LNCAP (cell line): ENCODE data around the gene ARL4C.

ENCODE experiments used
- CTCF ChIP-seq: fragments of 450-650 bp; IDR thresholded peaks from 2 replicates; pipeline ENCODE4 v1.5.1; 2017; ENCODE audit warnings: mild to moderate bottlenecking

The ARL4C gene, protein sequence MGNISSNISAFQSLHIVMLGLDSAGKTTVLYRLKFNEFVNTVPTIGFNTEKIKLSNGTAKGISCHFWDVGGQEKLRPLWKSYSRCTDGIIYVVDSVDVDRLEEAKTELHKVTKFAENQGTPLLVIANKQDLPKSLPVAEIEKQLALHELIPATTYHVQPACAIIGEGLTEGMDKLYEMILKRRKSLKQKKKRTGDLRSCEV

DNA sequence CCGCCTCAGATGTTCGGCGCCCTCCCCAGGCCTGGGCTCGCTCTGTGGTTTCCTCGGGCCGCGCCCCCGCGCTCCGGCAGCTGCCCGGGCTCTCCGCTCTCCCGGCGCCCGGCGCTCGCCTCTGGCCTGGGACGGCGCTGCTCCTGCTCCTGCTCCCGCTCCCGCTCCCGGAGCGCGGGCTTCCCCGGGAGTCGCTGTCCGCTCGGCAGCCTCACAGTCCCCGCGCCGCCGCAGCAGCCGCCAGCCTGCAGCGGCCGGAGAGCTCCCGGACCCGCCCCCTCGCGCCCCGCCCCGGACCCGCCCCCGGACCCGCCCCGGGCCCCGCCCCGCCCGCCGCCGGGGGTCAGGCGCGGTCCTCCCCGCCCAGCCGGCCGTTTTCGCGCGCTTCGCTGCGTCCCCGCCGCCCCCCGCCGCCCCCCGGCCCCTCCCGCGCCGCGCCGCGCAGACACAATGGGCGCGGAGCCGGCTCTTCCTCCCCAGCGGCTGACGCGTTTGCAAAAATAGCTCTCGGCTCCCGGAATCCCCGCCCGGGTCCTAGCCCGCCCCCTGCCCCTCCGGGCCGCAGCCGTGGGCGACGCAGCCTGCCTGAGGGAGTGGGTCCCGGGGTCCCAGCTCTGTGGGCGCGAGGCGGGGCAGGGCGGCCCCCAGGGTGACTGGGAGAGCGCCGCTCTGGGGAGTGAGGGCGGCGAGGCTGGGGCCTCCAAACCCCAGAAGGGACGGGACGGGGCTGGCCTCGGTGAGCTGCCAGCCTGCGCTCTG lies at the start of gene ARL4C:
Gene ARL4C, minus strand, starts transcription at position 247 of the 759 bp plus-strand sequence. CDS start 495 bp downstream, outside the sequence.
- no peak; the same call in 1 of the 2 replicates for TF ChIP-seq CTCF

DNA sequence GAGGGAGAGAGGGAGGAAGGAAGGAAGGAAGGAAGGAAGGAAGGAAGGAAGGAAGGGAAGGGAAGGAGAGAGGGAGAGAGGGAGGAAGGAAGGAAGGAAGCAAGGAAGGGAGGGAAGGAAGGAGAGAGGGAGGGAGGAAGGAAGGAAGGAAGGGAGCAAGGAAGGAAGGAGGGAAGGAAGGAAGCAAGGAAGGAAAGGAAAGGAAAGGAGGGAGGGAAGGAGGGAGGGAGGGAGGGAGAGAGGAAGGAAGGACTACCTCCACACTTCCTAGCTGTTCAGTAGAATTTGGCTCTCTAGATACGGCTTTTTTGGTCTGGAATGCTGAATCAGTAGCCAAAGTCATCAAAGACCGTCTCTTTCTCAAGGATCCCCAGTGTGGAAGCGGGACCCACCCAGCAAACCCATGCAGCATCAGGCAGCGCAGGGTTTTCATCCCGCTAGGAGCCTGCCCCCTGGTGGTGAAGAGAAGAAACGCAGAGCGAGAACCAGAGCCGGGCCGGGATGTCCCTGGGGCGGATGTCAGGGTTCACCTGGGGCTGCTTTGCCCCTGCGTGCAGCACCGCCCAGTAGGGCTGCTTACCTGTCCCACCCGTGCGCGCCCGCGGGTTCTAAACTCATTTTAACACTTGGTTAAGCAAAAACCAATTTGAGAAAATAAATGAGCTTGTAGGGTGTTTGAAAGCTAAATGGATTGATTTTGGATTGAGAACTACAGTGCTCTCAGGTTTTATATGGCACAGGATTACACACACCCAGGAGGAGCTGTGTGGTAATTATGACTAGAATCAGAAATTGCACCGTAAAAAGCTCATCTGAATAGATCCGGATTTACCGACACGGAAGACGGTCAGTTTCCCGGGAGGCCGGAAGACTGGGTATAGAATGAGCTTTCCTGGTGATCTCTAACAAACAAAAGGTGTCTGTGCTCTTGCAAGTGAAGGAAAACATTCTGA lies 48.1 kb upstream of the ARL4C start:
- peak; percentile 83 for TF ChIP-seq CTCF

GRCh38 chr2:234542742-234543141 lies 45.9 kb upstream of the ARL4C start:
- TF ChIP-seq CTCF = no peak

DNA sequence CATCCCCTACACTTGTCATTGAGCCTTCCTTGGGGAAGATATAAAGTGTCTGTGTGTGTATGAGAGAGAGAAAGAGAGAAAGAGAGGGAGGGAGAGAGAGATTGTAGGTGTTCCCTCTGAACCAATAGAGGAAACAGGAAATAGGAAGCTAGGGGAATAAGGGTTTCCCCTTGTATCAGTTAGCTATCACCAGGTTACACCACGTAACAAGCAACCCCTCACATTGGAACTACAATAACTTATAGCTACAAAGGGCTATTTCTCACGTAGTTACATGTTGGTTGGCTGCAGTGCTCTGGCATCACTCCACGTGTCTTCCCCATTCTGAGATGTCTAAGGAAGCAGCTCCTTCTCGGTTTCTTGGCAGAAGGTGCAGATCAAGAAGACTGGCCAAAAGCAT lies 41.0 kb upstream of the ARL4C start:
- TF ChIP-seq CTCF = no peak

DNA sequence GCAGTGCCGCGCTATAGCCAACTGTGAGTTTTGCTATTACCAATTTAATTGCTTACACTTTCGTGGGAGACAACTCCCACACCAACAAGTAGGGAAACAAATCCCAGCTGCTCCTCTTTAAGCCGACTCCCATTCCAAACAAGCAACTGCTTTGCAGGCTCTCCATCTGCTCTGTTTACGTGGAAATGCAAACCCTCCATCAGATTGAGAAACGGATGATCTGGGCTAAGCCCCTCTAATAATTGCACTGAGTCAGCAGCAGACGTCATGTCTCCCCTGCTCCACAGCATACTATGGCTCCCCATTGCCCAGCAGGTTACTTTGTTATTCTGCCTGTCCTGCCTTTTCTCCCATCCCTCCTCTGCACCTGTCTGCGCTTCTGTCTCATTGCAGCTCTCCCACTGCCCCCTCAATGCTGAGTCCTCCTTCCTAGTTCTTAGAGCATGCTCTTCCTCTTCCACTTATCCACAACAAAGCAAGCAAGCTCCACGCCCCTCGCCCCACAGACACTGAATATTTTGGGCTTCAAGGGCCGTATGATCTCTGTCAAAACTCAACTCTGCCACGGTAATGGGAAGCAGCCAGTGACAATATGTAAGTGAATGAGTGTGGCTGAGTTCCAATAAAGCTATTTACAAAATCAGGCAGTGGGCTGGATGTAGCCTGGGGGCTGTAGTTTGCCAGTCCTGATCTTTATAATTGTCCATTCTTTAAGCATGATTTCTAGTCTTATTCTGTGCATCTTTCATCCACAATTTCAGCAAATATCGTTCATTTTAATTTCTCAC lies 39.5 kb upstream of the ARL4C start:
- TF ChIP-seq CTCF = no peak

DNA sequence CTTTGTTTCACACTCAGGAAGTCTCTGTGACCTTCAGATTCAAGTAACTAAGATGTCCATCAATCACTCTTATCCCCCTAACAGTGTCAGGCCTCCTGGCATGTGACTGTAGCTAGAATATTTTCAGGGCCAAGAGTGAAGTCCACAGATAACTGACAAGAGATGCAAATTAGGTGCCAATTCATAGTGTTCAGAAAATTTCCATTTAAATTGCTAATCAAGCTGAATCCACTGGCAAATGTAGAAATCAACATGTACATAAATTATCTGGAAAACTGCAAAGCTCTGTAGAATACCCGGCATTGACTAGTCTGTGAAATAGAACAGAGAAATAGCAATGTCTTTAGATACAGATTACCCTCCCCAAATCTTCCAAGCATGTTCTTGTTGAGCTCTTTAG lies 38.6 kb upstream of the ARL4C start:
- TF ChIP-seq CTCF = no peak

DNA sequence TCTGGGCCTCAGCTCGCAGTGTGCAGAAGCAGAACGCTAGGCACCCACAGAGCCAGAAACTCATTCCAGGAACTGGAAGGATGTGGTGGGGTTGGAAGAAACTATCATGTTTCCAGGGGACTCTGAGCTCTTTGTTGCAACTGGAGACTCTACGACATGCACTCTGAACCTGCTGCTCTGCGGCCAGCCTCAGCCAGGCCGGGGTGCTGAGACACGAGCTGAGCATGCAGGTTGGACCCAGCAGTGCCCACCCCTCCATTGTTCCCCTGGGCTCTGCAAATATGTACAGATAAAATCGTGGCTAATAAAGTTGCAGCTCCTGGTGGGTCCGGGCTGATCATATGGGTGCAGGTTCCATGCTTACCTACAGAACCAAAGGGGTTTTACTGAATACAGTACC lies 37.6 kb upstream of the ARL4C start:
- no peak for TF ChIP-seq CTCF
